DOHH2 (cell line): ENCODE data around the gene ADAMTS2.

ENCODE experiments used
- H3F3A ChIP-seq: fragments of 200-600 bp; sonication (generic), shearing (Covaris generic); 2 replicates; pipeline ENCODE4 v1.6.0; 2016; ENCODE audit warnings: antibody characterized with exemption, mild to moderate bottlenecking; ENCODE audit not compliant: control insufficient read depth, insufficient read depth
- H3K27ac ChIP-seq: fragments of 200-600 bp; sonication (generic); 2 replicates; pipeline ENCODE4 v1.5.1; 2014; ENCODE audit warnings: low read depth, mild to moderate bottlenecking, low read length, moderate library complexity
- H3K27me3 ChIP-seq: fragments of 200-600 bp; sonication (generic); 2 replicates; pipeline ENCODE4 v1.6.1; 2014; ENCODE audit warnings: mild to moderate bottlenecking, low read length, mixed read lengths; ENCODE audit not compliant: control insufficient read depth
- H3K36me3 ChIP-seq: fragments of 200-600 bp; sonication (generic); 2 replicates; pipeline ENCODE4 v1.6.1; 2014; ENCODE audit warnings: mild to moderate bottlenecking, low read length, moderate library complexity, mixed read lengths; ENCODE audit not compliant: control insufficient read depth
- H3K4me1 ChIP-seq: fragments of 200-600 bp; sonication (generic); 2 replicates; pipeline ENCODE4 v1.6.1; 2014; ENCODE audit warnings: mild to moderate bottlenecking, low read length, mixed read lengths; ENCODE audit not compliant: control insufficient read depth
- H3K4me2 ChIP-seq: fragments of 200-600 bp; sonication (generic); 2 replicates; pipeline ENCODE4 v1.6.0; 2014; ENCODE audit warnings: mild to moderate bottlenecking, low read length, moderate library complexity
- H3K4me3 ChIP-seq: fragments of 200-600 bp; sonication (generic); 2 replicates; pipeline ENCODE4 v1.5.1; 2014; ENCODE audit warnings: mild to moderate bottlenecking, low read length, mixed read lengths
- H3K79me2 ChIP-seq: fragments of 200-600 bp; sonication (generic); 2 replicates; pipeline ENCODE4 v1.6.1; 2014; ENCODE audit warnings: mild to moderate bottlenecking, low read length, mixed read lengths; ENCODE audit not compliant: control insufficient read depth
- H3K9me2 ChIP-seq: fragments of 200-600 bp; sonication (generic); replicated peaks from 2 replicates; pipeline ENCODE4 v1.6.1; 2014; ENCODE audit warnings: mild to moderate bottlenecking, low read length, mixed read lengths; ENCODE audit not compliant: control insufficient read depth
- H3K9me3 ChIP-seq: fragments of 200-600 bp; sonication (generic); 2 replicates; pipeline ENCODE4 v1.6.1; 2014; ENCODE audit warnings: antibody characterized with exemption, low read length, mixed read lengths; ENCODE audit not compliant: control insufficient read depth, insufficient read depth
- H4K20me1 ChIP-seq: fragments of 200-600 bp; sonication (generic); 2 replicates; pipeline ENCODE4 v1.6.0; 2014; ENCODE audit warnings: low read depth, mild to moderate bottlenecking, antibody characterized with exemption, low read length, moderate library complexity; ENCODE audit not compliant: control insufficient read depth, insufficient read depth
- CTCF ChIP-seq: fragments of 200-600 bp; sonication (generic); IDR thresholded peaks from one replicate; pipeline ENCODE4 v1.5.1; 2014; ENCODE audit warnings: antibody characterized with exemption, mild to moderate bottlenecking, low read depth, low read length; ENCODE audit not compliant: poor library complexity, severe bottlenecking
- EZH2phosphoT487 ChIP-seq: fragments of 200-600 bp; sonication (generic); IDR thresholded peaks from 2 replicates; pipeline ENCODE4 v1.6.1; 2017; ENCODE audit warnings: borderline replicate concordance, mild to moderate bottlenecking, antibody characterized with exemption, low read length, moderate library complexity, mixed read lengths

The ADAMTS2 gene

DNA sequence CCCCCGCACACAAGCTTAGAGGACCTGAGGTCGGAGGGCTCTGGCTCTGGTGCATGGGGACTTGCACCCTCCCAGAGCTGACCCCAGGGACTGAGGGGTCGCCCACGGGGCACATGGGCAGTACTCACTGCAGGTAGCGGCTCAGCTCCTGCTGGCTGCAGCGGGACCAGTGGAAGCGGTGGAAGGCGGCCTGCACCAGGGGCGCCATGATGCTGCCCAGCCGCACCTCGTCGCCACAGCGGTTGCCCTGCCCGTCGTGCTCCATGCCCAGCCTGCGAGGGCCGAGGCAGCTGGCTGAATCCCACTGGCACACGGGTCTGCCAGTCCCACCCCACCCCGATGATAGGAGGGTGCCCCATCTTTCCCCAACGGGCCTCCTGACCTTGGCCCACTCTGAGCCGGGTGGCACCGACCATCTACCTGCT is 191.3 kb downstream of the ADAMTS2 start:
- no peaks in the 10 kb centered on the region for H3K36me3 ChIP-seq
- H3K9me2 ChIP-seq, result no peaks in the 10 kb centered on the region
- H3K9me3 ChIP-seq, result no peaks in the 10 kb centered on the region
- no peak overlapping the region for H3K4me3 ChIP-seq
- no peaks in the 10 kb centered on the region for H3F3A ChIP-seq
- no peak for TF ChIP-seq EZH2phosphoT487
- TF ChIP-seq CTCF, result no peak
- H3K4me1 ChIP-seq, result no peaks in the 10 kb centered on the region
- no peak overlapping the region for H3K27ac ChIP-seq
- no peak overlapping the region for H3K4me2 ChIP-seq
- H3K27me3 ChIP-seq, result no peaks in the 10 kb centered on the region
- no peaks in the 10 kb centered on the region for H4K20me1 ChIP-seq
- no peaks in the 10 kb centered on the region for H3K79me2 ChIP-seq

GRCh38 chr5:179153341-179153901 is 191.8 kb downstream of the ADAMTS2 start:
- no peak overlapping the region for H3K27ac ChIP-seq
- TF ChIP-seq CTCF (no peak), EZH2phosphoT487 (no peak)
- no peak overlapping the region for H3K4me3 ChIP-seq
- H3K9me3 ChIP-seq, result no peaks in the 10 kb centered on the region
- no peaks in the 10 kb centered on the region for H3K79me2 ChIP-seq
- H4K20me1 ChIP-seq, result no peaks in the 10 kb centered on the region
- no peak overlapping the region for H3K4me2 ChIP-seq
- H3K9me2 ChIP-seq, result no peaks in the 10 kb centered on the region
- H3K36me3 ChIP-seq, result no peaks in the 10 kb centered on the region
- no peaks in the 10 kb centered on the region for H3K27me3 ChIP-seq
- no peaks in the 10 kb centered on the region for H3F3A ChIP-seq
- no peaks in the 10 kb centered on the region for H3K4me1 ChIP-seq

DNA sequence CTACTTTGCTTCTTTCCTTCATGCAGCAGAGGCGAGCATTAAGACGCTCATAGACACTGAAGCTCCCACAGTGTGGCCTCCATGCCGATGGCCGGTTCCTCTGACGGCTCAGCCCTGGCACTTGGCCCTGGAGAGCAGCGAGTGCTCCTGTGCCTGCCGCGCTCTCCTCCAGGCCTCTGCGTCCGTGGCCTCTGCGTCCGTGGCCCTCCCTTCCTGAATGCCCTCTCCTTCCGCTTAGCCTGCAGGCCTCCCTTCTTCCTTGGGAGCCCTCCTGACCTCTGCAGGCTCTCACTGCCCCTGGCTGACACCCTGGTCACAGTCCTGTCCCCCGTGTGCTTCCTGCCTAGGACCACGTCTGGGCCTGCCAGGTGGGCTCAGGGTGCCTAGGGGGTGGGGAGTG is 192.3 kb downstream of the ADAMTS2 start:
- Histone ChIP-seq H3K4me1 (no peaks in the 10 kb centered on the region), H3K27ac (no peak overlapping the region), H3K9me2 (no peaks in the 10 kb centered on the region), H4K20me1 (no peaks in the 10 kb centered on the region), H3K27me3 (no peaks in the 10 kb centered on the region), H3K4me2 (no peak overlapping the region), H3K4me3 (no peak overlapping the region), H3K36me3 (no peaks in the 10 kb centered on the region), H3K9me3 (no peaks in the 10 kb centered on the region), H3F3A (no peaks in the 10 kb centered on the region), H3K79me2 (no peaks in the 10 kb centered on the region)
- TF ChIP-seq EZH2phosphoT487, result no peak
- TF ChIP-seq CTCF, result no peak
